Measurements from ENCODE around the gene HCFC1R1.
A peak's percentile ranks its signal among the peaks of the same experiment; 100 is the strongest.

HCFC1R1 gene

GRCh38 chr16:3060339-3061127 is 36.8 kb upstream of the HCFC1R1 start:
- no peak for TF ChIP-seq CTCF (IDR thresholded peaks at IDR 0.05; ENCODE audit: control extremely low read depth, extremely low read depth, low read depth, missing control alignments)
- ChIA-PET CTCF (interaction anchor here (1.1 to 4.4 kb wide), 13 partner anchors 9 to 112 kb away, joined by 3 to 119 read pairs (median 10); partner anchors contain the start of genes ZNF205, ZNF213 and ZSCAN10), POLR2A (no interaction called here)
- no peak for DNase-seq (ENCODE audit: extremely low spot score)

GRCh38 chr16:3059723-3060242 is 36.0 kb upstream of the HCFC1R1 start:
- DNase-seq (ENCODE audit: extremely low spot score) = no peak
- POLR2A ChIA-PET = no interaction called here
- CTCF ChIA-PET = interaction anchor here (0.7 to 4.4 kb wide), 22 partner anchors 9 to 341 kb away, joined by 3 to 119 read pairs (median 6); partner anchors contain the start of genes HCFC1R1, THOC6, ZNF174 and ZNF205
- TF ChIP-seq CTCF (IDR thresholded peaks at IDR 0.05; ENCODE audit: control extremely low read depth, extremely low read depth, low read depth, missing control alignments) = no peak

- peak; percentile 93 for TF ChIP-seq CTCF (IDR thresholded peaks at IDR 0.05; ENCODE audit: control extremely low read depth, extremely low read depth, low read depth, missing control alignments)
- ChIA-PET CTCF (interaction anchor here (0.7 to 4.4 kb wide), 43 partner anchors 10 to 1195 kb away, joined by 3 to 119 read pairs (median 5); partner anchors contain the start of genes HCFC1R1, THOC6, ZNF174 and ZNF205), POLR2A (interaction anchor here (1.0 kb wide), 1 partner anchor 30 kb away, joined by 3 read pairs; no protein-coding TSS in a partner anchor)
- DNase-seq (ENCODE audit: extremely low spot score) = peak; percentile 95
Observed at GRCh38 chr16:3059041-3059722, 35.4 kb upstream of the HCFC1R1 start.

- peak; percentile 59 for TF ChIP-seq CTCF (IDR thresholded peaks at IDR 0.05; ENCODE audit: control extremely low read depth, extremely low read depth, low read depth, missing control alignments)
- POLR2A ChIA-PET = interaction anchor here (0.5 to 1.0 kb wide), 3 partner anchors 9 to 30 kb away, joined by 3 to 6 read pairs (median 3); no protein-coding TSS in a partner anchor
- DNase-seq (ENCODE audit: extremely low spot score) = peak; percentile 73
- CTCF ChIA-PET = interaction anchor here (0.6 to 4.4 kb wide), 37 partner anchors 10 to 1195 kb away, joined by 3 to 119 read pairs (median 5); partner anchors contain the start of genes HCFC1R1, PAQR4, THOC6 and ZNF174
Observed at GRCh38 chr16:3058139-3059030, 34.6 kb upstream of the HCFC1R1 start.

- ChIA-PET CTCF (interaction anchor here (1.0 to 4.4 kb wide), 22 partner anchors 9 to 1196 kb away, joined by 3 to 119 read pairs (median 8); partner anchors contain the start of genes ZNF205, ZNF213 and ZSCAN10), POLR2A (interaction anchor here (1.0 kb wide), 1 partner anchor 8 kb away, joined by 3 read pairs; no protein-coding TSS in a partner anchor)
- DNase-seq (ENCODE audit: extremely low spot score) = no peak
- no peak for TF ChIP-seq CTCF (IDR thresholded peaks at IDR 0.05; ENCODE audit: control extremely low read depth, extremely low read depth, low read depth, missing control alignments)
Observed at GRCh38 chr16:3057181-3058138, 33.7 kb upstream of the HCFC1R1 start.
